ENCODE measurements around the gene KPNA2. TPM values are rescaled to one million over a fixed set of nuclear protein-coding genes. Genes with fewer than 3 reads are reported as not detected.

Gene KPNA2
- total RNA-seq, 1 donor from 2014 or later, result 100 TPM

GRCh38 chr17:68087851-68088250 is 52.3 kb downstream of the KPNA2 start:
- Mint-ChIP-seq H3K4me3 (no peak overlapping the region), H3K9me3 (no peaks in the 10 kb centered on the region), H3K36me3 (no peaks in the 10 kb centered on the region), H3K27ac (no peak overlapping the region), H3K4me1 (peaks cover 8% of the 10 kb centered on the region), H3K27me3 (ENCODE audit: low read depth) (no peaks in the 10 kb centered on the region)
- DNase-seq (ENCODE audit: low spot score in 2 of 2, unreplicated experiment in 2 of 2), result no peak
- no peak for TF ChIP-seq CTCF (IDR thresholded peaks at IDR 0.05; ENCODE audit: unreplicated experiment)

GRCh38 chr17:68089881-68090280 is 54.3 kb downstream of the KPNA2 start:
- Mint-ChIP-seq H3K4me3 (no peak overlapping the region), H3K27me3 (ENCODE audit: low read depth) (no peaks in the 10 kb centered on the region), H3K4me1 (peaks cover 8% of the 10 kb centered on the region), H3K27ac (no peak overlapping the region), H3K36me3 (no peaks in the 10 kb centered on the region), H3K9me3 (no peaks in the 10 kb centered on the region)
- no peak for DNase-seq (ENCODE audit: low spot score in 2 of 2, unreplicated experiment in 2 of 2)
- TF ChIP-seq CTCF (IDR thresholded peaks at IDR 0.05; ENCODE audit: unreplicated experiment), result no peak

GRCh38 chr17:68094481-68095078 is 59.0 kb downstream of the KPNA2 start:
- H3K27me3 Mint-ChIP-seq (ENCODE audit: low read depth), result no peaks in the 10 kb centered on the region
- no peak for DNase-seq (ENCODE audit: low spot score in 2 of 2, unreplicated experiment in 2 of 2)

GRCh38 chr17:68095205-68095811 is 59.8 kb downstream of the KPNA2 start:
- no peaks in the 10 kb centered on the region for H3K36me3 Mint-ChIP-seq

More at GRCh38 chr17:68094481-68095078, 59.0 kb downstream of the KPNA2 start:
- Mint-ChIP-seq H3K9me3 (no peaks in the 10 kb centered on the region), H3K27ac (no peak overlapping the region), H3K4me1 (no peaks in the 10 kb centered on the region), H3K36me3 (no peaks in the 10 kb centered on the region), H3K4me3 (no peak overlapping the region)
- TF ChIP-seq CTCF (IDR thresholded peaks at IDR 0.05; ENCODE audit: unreplicated experiment), result no peak

GRCh38 chr17:68096111-68096510 is 60.6 kb downstream of the KPNA2 start:
- Mint-ChIP-seq H3K4me3 (no peak overlapping the region), H3K27ac (no peak overlapping the region), H3K9me3 (no peaks in the 10 kb centered on the region), H3K4me1 (peaks cover 1% of the 10 kb centered on the region), H3K36me3 (no peaks in the 10 kb centered on the region), H3K27me3 (ENCODE audit: low read depth) (no peaks in the 10 kb centered on the region)
- DNase-seq (ENCODE audit: low spot score in 2 of 2, unreplicated experiment in 2 of 2), result peak in 1 of 2 experiments; percentile 6
- no peak for TF ChIP-seq CTCF (IDR thresholded peaks at IDR 0.05; ENCODE audit: unreplicated experiment)

More at GRCh38 chr17:68095205-68095811, 59.8 kb downstream of the KPNA2 start:
- Mint-ChIP-seq H3K27me3 (ENCODE audit: low read depth) (no peaks in the 10 kb centered on the region), H3K4me3 (no peak overlapping the region), H3K4me1 (no peaks in the 10 kb centered on the region), H3K27ac (no peak overlapping the region), H3K9me3 (no peaks in the 10 kb centered on the region)
- no peak for DNase-seq (ENCODE audit: low spot score in 2 of 2, unreplicated experiment in 2 of 2)
- no peak for TF ChIP-seq CTCF (IDR thresholded peaks at IDR 0.05; ENCODE audit: unreplicated experiment)

Other genes starting within 250 kb of the KPNA2 start
- gene BPTF, start 210.2 kb upstream of the KPNA2 start, total RNA-seq, result 170 to 182 TPM (median 172 TPM) in 3 replicates
- 5.6 to 6.6 TPM (median 6.5 TPM) in 3 replicates for gene C17orf58, start 39.3 kb upstream of the KPNA2 start, total RNA-seq
- 63.2 to 85.1 TPM (median 65.4 TPM) in 3 replicates for gene AMZ2, start 212.3 kb downstream of the KPNA2 start, total RNA-seq

All from mesothelial cell of epicardium (in vitro differentiated cells).